A549 (cell line): Measurements from ENCODE around the gene SH2B2. TPM values are rescaled to one million over a fixed set of nuclear protein-coding genes. Genes with fewer than 3 reads are reported as not detected.

Experiments used
- ATAC-seq, 2 experiments: fragments of 200-7000 bp in 1 of 2; fragments of >200 bp in 1 of 2; cut with Nextera tagmentation in 1 of 2; cut with Tn5 transposase in 1 of 2; 3 replicates each; pipeline versions ENCODE4 v1.8.0 to v1.9.1; 2018 to 2020; ENCODE audit warnings: mild to moderate bottlenecking in 1 of 2, moderate library complexity in 1 of 2
- CTCF ChIA-PET: fragments of 300-600 bp; sonication (Branson Sonifier 250); formaldehyde crosslinking; extraction: SDS; loops from one replicate; lab custom pipeline; 2021; ENCODE audit warnings: antibody characterized with exemption, inconsistent platforms; lab: Yijun Ruan, JAX
- POLR2A ChIA-PET: fragments of 350-600 bp; formaldehyde crosslinking; extraction: SDS; loops from one replicate; lab custom pipeline; 2021; ENCODE audit warnings: antibody characterized with exemption, inconsistent platforms; lab: Yijun Ruan, JAX
- DNase-seq, 2 experiments: peaks; one replicate each; pipeline versions ENCODE4 v3.0.0 to v3.0.0-alpha.2; 2011 to 2016; ENCODE audit warnings: low read depth in 1 of 2, low spot score in 1 of 2
- FAIRE-seq: peaks from 2 replicates; lab custom pipeline; 2011; peaks lifted over from hg19 to GRCh38; lab: Jason Lieb, UNC
- H3K27ac ChIP-seq, 2 experiments: fragments of >200 bp; sonication (Bioruptor Twin); formaldehyde crosslinking; 3 replicates each; pipeline ENCODE4 v1.5.1; 2016 to 2017
- H3K4me1 ChIP-seq: fragments of >200 bp; sonication (Bioruptor Twin); formaldehyde crosslinking; 3 replicates; pipeline ENCODE4 v1.6.1; 2016
- H3K4me2 ChIP-seq: fragments of >200 bp; sonication (Bioruptor Twin); formaldehyde crosslinking; 3 replicates; pipeline ENCODE4 v1.6.1; 2016
- H3K4me3 ChIP-seq: fragments of >200 bp; sonication (Bioruptor Twin); formaldehyde crosslinking; 3 replicates; pipeline ENCODE4 v1.5.1; 2016
- H3K9me3 ChIP-seq: fragments of >200 bp; sonication (Bioruptor Twin); formaldehyde crosslinking; 3 replicates; pipeline ENCODE4 v1.6.1; 2016
- CHD2 ChIP-seq: fragments of 150-350 bp; IDR thresholded peaks from 2 replicates; pipeline ENCODE4 v1.6.1; 2014; ENCODE audit warnings: low read length; ENCODE audit not compliant: partially characterized antibody
- CHD4 ChIP-seq: fragments of 200-600 bp; sonication (generic); IDR thresholded peaks from 2 replicates; pipeline ENCODE4 v1.6.1; 2016; ENCODE audit warnings: antibody characterized with exemption, mild to moderate bottlenecking, borderline replicate concordance
- HDAC2 ChIP-seq: fragments of 200-600 bp; sonication (generic); IDR thresholded peaks from 2 replicates; pipeline ENCODE4 v1.6.1; 2016
- HES2 ChIP-seq: fragments of >200 bp; sonication (Bioruptor Twin); formaldehyde crosslinking; IDR thresholded peaks from 2 replicates; pipeline ENCODE4 v1.6.1; 2016
- HEYL ChIP-seq: fragments of 250-450 bp; sonication (Bioruptor Pico); IDR thresholded peaks from 2 replicates; pipeline ENCODE4 v1.8.0; 2021; ENCODE audit warnings: mild to moderate bottlenecking, moderate library complexity
- HMGXB4 ChIP-seq: fragments of 250-450 bp; sonication (Bioruptor Pico); IDR thresholded peaks from 2 replicates; pipeline ENCODE4 v1.5.0; 2021; ENCODE audit warnings: mild to moderate bottlenecking, moderate library complexity, borderline replicate concordance
- HOXA7 ChIP-seq: fragments of 250-450 bp; sonication (Bioruptor Pico); IDR thresholded peaks from 2 replicates; pipeline ENCODE4 v1.5.0; 2020; ENCODE audit warnings: mild to moderate bottlenecking, moderate library complexity
- HOXB5 ChIP-seq: fragments of 250-450 bp; sonication (Bioruptor Pico); IDR thresholded peaks from 2 replicates; pipeline ENCODE4 v1.5.0; 2020; ENCODE audit warnings: mild to moderate bottlenecking, moderate library complexity
- JUN ChIP-seq, 2 experiments: fragments of >200 bp; sonication (Bioruptor Twin); formaldehyde crosslinking; IDR thresholded peaks; 2 replicates in 1 of 2; 3 replicates in 1 of 2; pipeline ENCODE4 v1.6.1; 2016 to 2017
- KDM5A ChIP-seq: fragments of 200-600 bp; sonication (generic); IDR thresholded peaks from 2 replicates; pipeline ENCODE4 v1.6.1; 2016; ENCODE audit warnings: antibody characterized with exemption, mild to moderate bottlenecking
- MAFK ChIP-seq: fragments of 450-650 bp; IDR thresholded peaks from 2 replicates; pipeline ENCODE4 v1.6.1; 2014; ENCODE audit not compliant: partially characterized antibody
- MYC ChIP-seq: IDR thresholded peaks from 2 replicates; pipeline ENCODE4 v1.6.1; 2012; ENCODE audit warnings: mild to moderate bottlenecking, inconsistent platforms, low read length, improper control_type of control experiment, borderline replicate concordance
- NPAS2 ChIP-seq: fragments of 250-450 bp; sonication (Bioruptor Pico); IDR thresholded peaks from 2 replicates; pipeline ENCODE4 v1.8.0; 2022; ENCODE audit warnings: mild to moderate bottlenecking, moderate library complexity, borderline replicate concordance
- NR3C1 ChIP-seq: fragments of >200 bp; sonication (Bioruptor Twin); formaldehyde crosslinking; IDR thresholded peaks from 3 replicates; pipeline ENCODE4 v1.6.1; 2017
- PBX3 ChIP-seq: IDR thresholded peaks from 2 replicates; pipeline ENCODE4 v1.6.1; 2012
- POLR2A ChIP-seq: IDR thresholded peaks from 2 replicates; pipeline ENCODE4 v1.6.1; 2012; ENCODE audit warnings: mild to moderate bottlenecking, low read length
- RAD21 ChIP-seq, 2 experiments: fragments of >200 bp in 1 of 2; sonication (Bioruptor Twin) in 1 of 2; formaldehyde crosslinking in 1 of 2; IDR thresholded peaks in 1 of 2; conservative IDR thresholded peaks in 1 of 2; 2 replicates in 1 of 2; 3 replicates in 1 of 2; pipeline ENCODE4 v1.6.1; 2012 to 2018; ENCODE audit warnings: inconsistent platforms in 1 of 2
- RCOR1 ChIP-seq: fragments of 150-350 bp; IDR thresholded peaks from 2 replicates; pipeline ENCODE4 v1.6.1; 2014; ENCODE audit warnings: antibody characterized with exemption, low read length, low read depth
- REST ChIP-seq: fragments of 200-600 bp; sonication (generic); IDR thresholded peaks from 2 replicates; pipeline ENCODE4 v1.6.1; 2016; ENCODE audit warnings: antibody characterized with exemption, mild to moderate bottlenecking, moderate library complexity
- RFX5 ChIP-seq: fragments of 450-650 bp; IDR thresholded peaks from 2 replicates; pipeline ENCODE4 v1.7.1; 2014; ENCODE audit warnings: antibody characterized with exemption, mild to moderate bottlenecking, moderate library complexity
- TP53 ChIP-seq: fragments of 250-450 bp; sonication (Bioruptor Pico); IDR thresholded peaks from 2 replicates; pipeline ENCODE4 v1.5.0; 2021; ENCODE audit warnings: mild to moderate bottlenecking, moderate library complexity
- USF2 ChIP-seq: fragments of 450-650 bp; IDR thresholded peaks from 2 replicates; pipeline ENCODE4 v1.6.1; 2014; ENCODE audit warnings: antibody characterized with exemption
- ZFP36 ChIP-seq: fragments of 450-650 bp; IDR thresholded peaks from 2 replicates; pipeline ENCODE4 v1.6.1; 2014; ENCODE audit warnings: borderline replicate concordance; ENCODE audit not compliant: partially characterized antibody
- ZSCAN20 ChIP-seq: fragments of 250-450 bp; sonication (Bioruptor Pico); IDR thresholded peaks from 2 replicates; pipeline ENCODE4 v1.8.0; 2022; ENCODE audit warnings: mild to moderate bottlenecking, moderate library complexity
- WGBS: methylation state at CpG from one replicate; pipeline ENCODE4 v1.1.6; 2017; ENCODE audit errors: missing lambda C conversion rate; 5-methylcytosine and 5-hydroxymethylcytosine counted together
- polyA plus RNA-seq, 4 experiments: library from polyadenylated mRNA; depleted of rRNA in 3 of 4; stranded (reverse); fragments of >200 nt; fragmentation: RNase III in 1 of 4; extraction: RNeasy Plus Mini Kit Qiagen cat#74134 plus additional on column Dnase treatment in 1 of 4; gene quantifications; 2 replicates in 3 of 4; 3 replicates in 1 of 4; pipeline ENCODE4 v1.2.3, GENCODE V29; 2011 to 2017

The SH2B2 gene
- polyA plus RNA-seq, 2 of the 4 experiments (the other 2 are of a cell fraction): 1.1 to 2.3 TPM

- Histone ChIP-seq H3K9me3 (no peaks in the 10 kb centered on the region), H3K4me2 (no peak overlapping the region), H3K4me1 (no peaks in the 10 kb centered on the region; the same call in 2 of the 3 replicates), H3K4me3 (no peak overlapping the region), H3K27ac (no peak overlapping the region)
- WGBS: 80% methylated on average over 14 of the region's 14 CpGs
- ATAC-seq (no peak), FAIRE-seq (no peak), DNase-seq (no peak)
- TF ChIP-seq MYC (no peak), HOXA7 (CRISPR knock-in tag) (no peak), HDAC2 (no peak), NPAS2 (CRISPR knock-in tag) (no peak), ZFP36 (no peak), JUN (IDR thresholded peaks at IDR 0.05) (no peak), KDM5A (no peak), RFX5 (no peak), RCOR1 (no peak), POLR2A (no peak), PBX3 (no peak), TP53 (CRISPR knock-in tag) (no peak)
- ChIA-PET POLR2A (no interaction called here), CTCF (interaction anchor here (0.6 to 1.9 kb wide), 3 partner anchors 723 to 728 kb away, joined by 3 to 7 read pairs (median 3); no protein-coding TSS in a partner anchor)
Measured at GRCh38 chr7:102266541-102266940, 20.1 kb upstream of the SH2B2 start.

- DNase-seq (no peak), FAIRE-seq (no peak), ATAC-seq (no peak)
- no peak overlapping the region for H3K4me2 ChIP-seq
- POLR2A ChIA-PET: no interaction called here
- CTCF ChIA-PET: interaction anchor here (1.0 to 7.1 kb wide), 5 partner anchors 11 to 946 kb away, joined by 3 to 106 read pairs (median 5); no protein-coding TSS in a partner anchor
- 79% methylated on average over 10 of the region's 10 CpGs for WGBS
- H3K4me3 ChIP-seq: no peak overlapping the region
- TF ChIP-seq MAFK: no peak
- TF ChIP-seq CHD2: no peak
- no peak for TF ChIP-seq RAD21 (conservative IDR thresholded peaks at IDR 0.05 in 1 of 2, IDR thresholded peaks at IDR 0.05 in 1 of 2)
- no peak for TF ChIP-seq POLR2A
- no peak for TF ChIP-seq HES2
- TF ChIP-seq HEYL (CRISPR knock-in tag): no peak
- no peak for TF ChIP-seq TP53 (CRISPR knock-in tag)
- no peak for TF ChIP-seq ZSCAN20 (CRISPR knock-in tag)
- no peak for TF ChIP-seq HMGXB4 (CRISPR knock-in tag)
- TF ChIP-seq USF2: no peak
- no peak for TF ChIP-seq CHD4
- no peak for TF ChIP-seq NR3C1
- no peak for TF ChIP-seq HOXB5 (CRISPR knock-in tag)
- no peak for TF ChIP-seq REST
- TF ChIP-seq PBX3: no peak
- H3K9me3 ChIP-seq: no peaks in the 10 kb centered on the region
- no peak overlapping the region for H3K27ac ChIP-seq
- H3K4me1 ChIP-seq: peaks cover 19% of the 10 kb centered on the region
Measured at GRCh38 chr7:102268635-102269034, 18.0 kb upstream of the SH2B2 start.
